SK-N-SH treated with all-trans-retinoic acid at 6 μM for 48 hours (cell line): ENCODE data around the gene HDAC11.

Experiments
- BACH2 ChIP-seq: fragments of 250-450 bp; sonication (Bioruptor Pico); IDR thresholded peaks from 2 replicates; pipeline ENCODE4 v1.9.0; 2021; ENCODE audit warnings: mild to moderate bottlenecking, borderline replicate concordance
- TOX ChIP-seq: fragments of 250-450 bp; sonication (Bioruptor Pico); IDR thresholded peaks from 2 replicates; pipeline ENCODE4 v1.8.0; 2021; ENCODE audit warnings: mild to moderate bottlenecking, moderate library complexity, borderline replicate concordance
- ZNF565 ChIP-seq: fragments of 450-650 bp; formaldehyde crosslinking; conservative IDR thresholded peaks from 2 replicates; pipeline ENCODE4 v1.5.0; 2020; ENCODE audit warnings: low read depth, mild to moderate bottlenecking, moderate library complexity
- TF ChIP-seq, protein P1 (sequence below): fragments of 250-450 bp; sonication (Bioruptor Pico); IDR thresholded peaks from 2 replicates; pipeline ENCODE4 v1.5.1; 2021; ENCODE audit warnings: mild to moderate bottlenecking, moderate library complexity
- TF ChIP-seq, protein P2 (sequence below): fragments of 250-450 bp; sonication (Bioruptor Pico); IDR thresholded peaks from 2 replicates; pipeline ENCODE4 v1.8.0; 2020; ENCODE audit warnings: mild to moderate bottlenecking, moderate library complexity, borderline replicate concordance

DNA sequence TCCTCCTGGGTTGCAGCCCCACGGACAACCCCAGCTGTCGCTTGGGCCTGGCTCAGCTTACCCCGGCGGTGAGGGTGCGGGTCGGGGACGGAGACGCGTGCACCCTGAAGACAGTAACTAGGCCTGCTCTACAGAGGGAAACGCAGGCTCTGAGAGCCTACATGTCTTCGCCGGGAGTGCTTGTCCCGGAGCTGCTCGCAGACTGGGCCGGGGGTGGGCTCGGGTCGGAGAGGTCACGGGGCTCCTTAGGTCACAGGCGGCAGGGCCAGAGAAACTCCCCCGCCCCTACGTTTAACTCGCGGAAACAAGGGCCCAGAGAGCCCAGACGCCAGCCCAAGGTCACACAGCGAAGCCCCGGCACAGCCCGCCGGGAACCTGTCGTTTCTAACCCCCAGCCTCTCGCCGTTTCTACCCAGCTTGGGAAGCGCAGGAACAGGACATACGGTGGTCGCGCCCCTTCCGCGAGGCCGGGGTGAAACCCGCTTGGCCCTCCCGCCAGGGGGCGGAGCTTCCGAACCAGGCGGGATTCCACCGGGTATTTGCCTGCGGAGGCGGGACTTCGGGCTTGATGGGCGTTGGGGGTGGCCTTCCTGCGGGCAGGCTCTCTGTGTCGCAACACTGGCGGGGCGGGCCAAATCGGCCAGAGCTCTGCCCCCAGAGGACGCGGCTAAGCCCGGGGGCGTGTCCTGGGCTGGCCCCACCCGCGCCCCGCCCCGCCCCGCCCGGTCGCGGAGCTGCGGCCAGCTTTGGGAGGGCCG is at the start of gene HDAC11:
- TF ChIP-seq, protein P1, sequence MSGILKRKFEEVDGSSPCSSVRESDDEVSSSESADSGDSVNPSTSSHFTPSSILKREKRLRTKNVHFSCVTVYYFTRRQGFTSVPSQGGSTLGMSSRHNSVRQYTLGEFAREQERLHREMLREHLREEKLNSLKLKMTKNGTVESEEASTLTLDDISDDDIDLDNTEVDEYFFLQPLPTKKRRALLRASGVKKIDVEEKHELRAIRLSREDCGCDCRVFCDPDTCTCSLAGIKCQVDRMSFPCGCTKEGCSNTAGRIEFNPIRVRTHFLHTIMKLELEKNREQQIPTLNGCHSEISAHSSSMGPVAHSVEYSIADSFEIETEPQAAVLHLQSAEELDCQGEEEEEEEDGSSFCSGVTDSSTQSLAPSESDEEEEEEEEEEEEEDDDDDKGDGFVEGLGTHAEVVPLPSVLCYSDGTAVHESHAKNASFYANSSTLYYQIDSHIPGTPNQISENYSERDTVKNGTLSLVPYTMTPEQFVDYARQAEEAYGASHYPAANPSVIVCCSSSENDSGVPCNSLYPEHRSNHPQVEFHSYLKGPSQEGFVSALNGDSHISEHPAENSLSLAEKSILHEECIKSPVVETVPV (CRISPR knock-in tag): no peak
- TF ChIP-seq TOX (CRISPR knock-in tag) (no peak), ZNF565 (no peak), BACH2 (CRISPR knock-in tag) (no peak)
- TF ChIP-seq, protein P2, sequence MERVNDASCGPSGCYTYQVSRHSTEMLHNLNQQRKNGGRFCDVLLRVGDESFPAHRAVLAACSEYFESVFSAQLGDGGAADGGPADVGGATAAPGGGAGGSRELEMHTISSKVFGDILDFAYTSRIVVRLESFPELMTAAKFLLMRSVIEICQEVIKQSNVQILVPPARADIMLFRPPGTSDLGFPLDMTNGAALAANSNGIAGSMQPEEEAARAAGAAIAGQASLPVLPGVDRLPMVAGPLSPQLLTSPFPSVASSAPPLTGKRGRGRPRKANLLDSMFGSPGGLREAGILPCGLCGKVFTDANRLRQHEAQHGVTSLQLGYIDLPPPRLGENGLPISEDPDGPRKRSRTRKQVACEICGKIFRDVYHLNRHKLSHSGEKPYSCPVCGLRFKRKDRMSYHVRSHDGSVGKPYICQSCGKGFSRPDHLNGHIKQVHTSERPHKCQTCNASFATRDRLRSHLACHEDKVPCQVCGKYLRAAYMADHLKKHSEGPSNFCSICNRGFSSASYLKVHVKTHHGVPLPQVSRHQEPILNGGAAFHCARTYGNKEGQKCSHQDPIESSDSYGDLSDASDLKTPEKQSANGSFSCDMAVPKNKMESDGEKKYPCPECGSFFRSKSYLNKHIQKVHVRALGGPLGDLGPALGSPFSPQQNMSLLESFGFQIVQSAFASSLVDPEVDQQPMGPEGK (CRISPR knock-in tag): no peak
